Amygdala (tissue), 56 donors: ENCODE data around the gene SCN5A.

Experiments
- DNase-seq, 56 donors: peaks; one replicate each; lab custom pipeline; 2025; lab: John Stamatoyannopoulos, UW

SCN5A gene

GRCh38 chr3:38648024-38648658 is 1.3 kb downstream of the SCN5A start:
- DNase-seq, result no peak

GRCh38 chr3:38647217-38647970 is 2.1 kb downstream of the SCN5A start:
- no peak for DNase-seq

- no peak for DNase-seq
Measured at GRCh38 chr3:38646630-38647029, 2.9 kb downstream of the SCN5A start.

GRCh38 chr3:38646062-38646461 is 3.4 kb downstream of the SCN5A start:
- DNase-seq, result no peak

GRCh38 chr3:38645601-38646000 is 3.9 kb downstream of the SCN5A start:
- DNase-seq, result no peak

- no peak for DNase-seq
Measured at GRCh38 chr3:38645076-38645475, 4.4 kb downstream of the SCN5A start.

- no peak for DNase-seq
Measured at GRCh38 chr3:38644662-38645053, 4.8 kb downstream of the SCN5A start.

GRCh38 chr3:38644016-38644661 is 5.3 kb downstream of the SCN5A start:
- DNase-seq, result no peak

- no peak for DNase-seq
Measured at GRCh38 chr3:38643592-38643991, 5.9 kb downstream of the SCN5A start.

- DNase-seq, result no peak
Measured at GRCh38 chr3:38643090-38643489, 6.4 kb downstream of the SCN5A start.

- DNase-seq, result no peak
Measured at GRCh38 chr3:38641461-38642110, 7.9 kb downstream of the SCN5A start.

- no peak for DNase-seq
Measured at GRCh38 chr3:38640661-38641452, 8.6 kb downstream of the SCN5A start.

- no peak for DNase-seq
Measured at GRCh38 chr3:38638354-38638753, 11.1 kb downstream of the SCN5A start.

GRCh38 chr3:38637906-38638305 is 11.6 kb downstream of the SCN5A start:
- DNase-seq, result no peak

- DNase-seq, result no peak
Measured at GRCh38 chr3:38636881-38637280, 12.6 kb downstream of the SCN5A start.

- no peak for DNase-seq
Measured at GRCh38 chr3:38636464-38636863, 13.0 kb downstream of the SCN5A start.

GRCh38 chr3:38634111-38634510 is 15.4 kb downstream of the SCN5A start:
- DNase-seq, result no peak

GRCh38 chr3:38632989-38633388 is 16.5 kb downstream of the SCN5A start:
- DNase-seq, result no peak

- no peak for DNase-seq
Measured at GRCh38 chr3:38630606-38631005, 18.9 kb downstream of the SCN5A start.

GRCh38 chr3:38630070-38630469 is 19.4 kb downstream of the SCN5A start:
- DNase-seq, result no peak

- DNase-seq, result no peak
Measured at GRCh38 chr3:38628835-38629234, 20.7 kb downstream of the SCN5A start.
